GM18511 (cell line): Measurements from ENCODE around the gene UBLCP1.
A peak's percentile ranks its signal among the peaks of the same experiment; 100 is the strongest.
"Not testable (repeated sequence)": the region's sequence is repeated elsewhere in the genome, so short reads cannot be mapped to it uniquely, and the experiment has no call there.

ENCODE experiments used
- ATAC-seq: cut with Tn5 transposase; IDR thresholded peaks from one replicate; pipeline ENCODE4 v1.9.1; 2021; ENCODE audit warnings: mild to moderate bottlenecking, moderate library complexity; ENCODE audit not compliant: unreplicated experiment

UBLCP1 gene, protein sequence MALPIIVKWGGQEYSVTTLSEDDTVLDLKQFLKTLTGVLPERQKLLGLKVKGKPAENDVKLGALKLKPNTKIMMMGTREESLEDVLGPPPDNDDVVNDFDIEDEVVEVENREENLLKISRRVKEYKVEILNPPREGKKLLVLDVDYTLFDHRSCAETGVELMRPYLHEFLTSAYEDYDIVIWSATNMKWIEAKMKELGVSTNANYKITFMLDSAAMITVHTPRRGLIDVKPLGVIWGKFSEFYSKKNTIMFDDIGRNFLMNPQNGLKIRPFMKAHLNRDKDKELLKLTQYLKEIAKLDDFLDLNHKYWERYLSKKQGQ

DNA sequence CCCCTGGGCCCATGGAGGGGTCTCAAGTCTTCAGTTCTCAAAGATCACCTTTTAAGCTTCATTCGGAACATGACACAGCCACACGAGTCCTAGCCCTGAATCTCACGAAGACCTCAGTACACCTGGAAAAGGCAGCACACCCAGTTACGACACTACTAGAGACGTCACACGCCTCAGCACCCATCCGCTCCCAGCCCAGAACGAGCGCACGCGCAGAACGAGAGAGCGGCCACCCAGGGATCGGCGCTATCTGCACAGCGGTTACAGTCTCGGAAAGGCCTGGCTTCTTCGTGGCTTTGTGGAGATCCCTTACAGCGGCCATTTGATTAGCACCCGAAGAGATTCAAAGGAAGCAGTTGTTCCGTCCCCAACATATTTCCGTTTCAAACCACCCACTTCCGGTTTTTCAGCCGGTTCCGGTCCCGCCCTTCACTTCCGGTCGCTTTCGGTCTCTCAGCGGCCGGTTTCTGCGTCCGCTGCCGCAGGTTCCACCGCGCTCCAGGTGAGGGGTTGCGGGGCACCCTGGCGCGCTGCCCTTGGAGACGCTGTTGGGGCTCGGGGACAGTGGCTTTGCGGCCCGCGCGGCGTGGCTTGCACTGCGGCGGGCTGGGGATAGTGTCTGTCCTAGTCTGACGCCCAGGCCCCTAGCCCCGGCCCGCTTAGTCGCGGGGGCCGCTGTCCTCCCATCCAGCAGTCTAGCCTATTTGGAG, at the start of gene UBLCP1:
Gene UBLCP1 (plus strand): TSS at position 432 of the 710 bp plus-strand sequence. CDS start 5,626 bp downstream, outside the sequence.
- ATAC-seq: peak; percentile 95

DNA sequence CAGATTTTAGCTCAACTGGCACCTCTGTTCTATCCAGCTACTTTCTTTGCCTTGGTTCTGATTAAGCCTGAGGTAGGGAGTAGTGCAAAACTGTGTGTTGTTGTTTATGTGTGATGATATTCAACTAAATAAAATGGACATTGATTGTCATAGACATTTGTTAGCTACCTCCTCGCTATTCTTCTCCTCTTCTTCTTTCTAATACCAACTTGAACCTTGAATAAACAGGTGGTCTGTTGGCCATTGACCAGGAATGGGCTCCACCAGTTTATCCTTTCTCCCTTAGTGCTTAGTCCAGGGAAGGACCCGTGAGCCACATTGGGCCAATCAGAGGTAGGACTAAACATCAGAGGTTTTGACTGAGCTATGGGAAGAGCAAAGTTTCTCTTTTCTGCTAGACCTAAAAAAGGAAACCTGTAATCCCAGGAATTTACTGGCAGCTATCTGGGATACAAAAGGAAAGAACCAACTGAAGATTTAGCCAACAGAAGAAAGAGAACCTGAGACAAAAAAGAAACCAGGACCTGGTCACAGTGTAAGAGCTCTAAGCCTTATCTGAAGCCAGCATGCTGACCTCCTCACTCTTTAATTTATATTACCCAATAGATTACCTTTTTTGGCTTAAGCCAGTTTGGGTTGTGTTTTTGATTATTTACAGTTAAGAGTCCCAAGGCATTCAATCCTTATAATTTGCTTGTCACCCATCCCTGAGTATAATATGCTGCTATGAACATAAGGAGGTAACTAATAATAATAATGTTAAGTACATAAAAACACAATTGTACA, 48.4 kb upstream of the UBLCP1 start:
- no peak for ATAC-seq

DNA sequence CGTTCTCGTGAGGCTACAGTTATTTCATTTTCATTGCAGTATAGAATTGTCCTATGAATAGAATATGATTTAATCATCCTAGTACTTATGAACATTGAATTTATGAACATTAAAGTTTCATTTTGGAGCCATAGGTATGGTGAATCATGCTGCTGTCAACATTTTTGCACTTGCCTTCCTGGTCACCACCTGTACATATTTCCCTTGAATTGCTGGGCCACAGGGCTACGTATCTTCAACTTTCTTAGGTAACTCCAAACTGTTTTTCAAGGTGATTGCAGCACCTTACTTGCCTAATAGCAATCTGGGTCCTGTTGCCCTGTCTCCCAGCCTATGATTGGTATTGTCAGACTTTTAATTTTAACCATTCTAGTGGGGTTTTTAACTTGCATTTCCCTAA, 47.2 kb upstream of the UBLCP1 start:
- no peak for ATAC-seq

DNA sequence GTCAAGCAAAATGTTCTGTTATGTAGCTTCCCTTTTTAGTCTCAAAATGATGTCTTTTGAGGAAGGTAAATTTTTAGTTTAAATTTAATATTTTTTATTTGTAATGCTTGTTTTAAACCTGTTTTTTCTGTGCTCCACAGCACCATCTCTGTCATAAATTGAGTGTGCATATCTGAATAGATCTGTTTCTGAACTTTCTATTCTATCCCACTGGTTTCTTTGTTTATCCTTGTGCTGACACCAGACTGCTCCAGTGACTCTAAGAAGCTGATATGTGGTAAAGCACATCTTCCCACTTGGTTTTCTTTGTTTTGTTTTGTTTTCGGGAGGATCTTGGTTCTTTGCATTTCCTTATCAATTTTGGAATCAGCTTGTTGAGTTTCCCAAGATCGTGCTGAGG, 46.6 kb upstream of the UBLCP1 start:
- no peak for ATAC-seq

DNA sequence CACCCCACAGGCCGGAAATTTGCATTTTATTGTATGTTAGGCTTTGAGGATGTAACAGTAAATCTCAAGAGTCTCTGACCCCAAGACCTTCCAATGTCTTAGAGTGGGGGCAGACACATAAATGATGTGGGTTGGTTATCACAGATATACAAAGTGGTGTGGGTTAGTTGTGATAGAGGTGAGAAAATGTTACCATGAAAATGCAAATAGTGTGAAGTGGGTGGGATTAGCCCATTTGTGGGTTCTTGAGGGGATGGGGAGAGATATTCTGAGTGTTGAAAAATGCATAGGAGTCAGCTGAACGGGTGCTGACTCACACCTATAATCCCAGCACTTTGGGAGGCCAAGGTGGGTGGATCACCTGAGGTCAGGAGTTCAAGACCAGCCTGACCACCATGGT, 45.9 kb upstream of the UBLCP1 start:
- ATAC-seq: no peak

DNA sequence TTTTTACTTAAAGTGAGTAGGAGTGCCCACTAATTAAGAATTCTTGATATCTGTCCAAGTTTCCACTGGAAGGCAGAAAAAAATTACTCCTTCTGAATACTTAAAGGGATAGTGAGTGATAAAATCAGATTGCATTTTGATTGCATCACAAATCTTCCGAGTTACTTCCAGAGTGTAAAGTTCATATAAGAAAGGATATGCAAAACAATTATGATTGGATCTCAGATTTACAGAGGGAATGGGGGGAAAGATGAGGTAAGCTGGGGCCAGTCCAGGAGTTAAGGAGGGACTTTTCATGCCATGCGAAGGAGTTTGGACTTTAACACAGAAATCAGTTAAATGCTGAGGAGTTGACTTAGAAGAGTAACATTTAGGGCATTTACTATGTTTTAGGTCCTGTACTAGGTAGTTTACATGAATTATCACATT, 44.5 kb upstream of the UBLCP1 start:
- ATAC-seq: no peak

DNA sequence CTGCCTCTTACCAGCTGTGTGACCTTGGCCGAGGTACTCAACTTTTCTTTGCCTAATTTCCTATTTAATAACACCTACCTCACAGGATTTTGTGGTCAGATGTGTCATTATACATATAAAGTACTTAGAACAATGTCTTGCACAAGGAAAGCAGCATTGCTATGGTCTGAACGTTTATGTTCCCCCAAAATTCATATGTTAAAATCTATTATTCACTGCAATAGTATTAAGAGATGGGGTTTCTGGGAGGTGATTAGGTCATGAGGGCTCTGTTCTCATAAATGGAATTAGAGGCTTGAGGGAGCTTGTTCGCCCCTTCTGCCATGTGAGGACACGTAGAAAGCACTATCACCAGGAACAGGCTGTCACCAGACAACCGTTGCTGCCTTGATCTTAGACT, 42.9 kb upstream of the UBLCP1 start:
- no peak for ATAC-seq

DNA sequence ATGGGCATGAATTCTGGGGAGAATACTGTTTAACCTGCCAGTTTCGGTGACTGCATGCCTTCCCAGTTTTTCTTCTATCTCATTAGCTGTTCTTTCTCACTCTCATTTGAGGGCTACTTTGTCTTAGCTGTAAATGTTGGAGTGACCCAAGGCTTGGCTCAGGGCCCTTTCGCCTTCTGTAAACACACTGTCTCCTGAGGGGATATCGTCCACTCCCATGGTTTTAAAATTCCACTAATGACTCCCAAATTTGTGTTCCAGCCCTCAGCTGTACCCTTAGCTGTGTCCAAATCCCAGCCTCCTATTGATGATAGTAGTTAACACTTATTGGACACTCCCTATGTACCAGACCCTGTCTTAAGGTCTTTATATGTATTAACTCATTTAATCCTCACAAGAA, 39.6 kb upstream of the UBLCP1 start:
- no peak for ATAC-seq

DNA sequence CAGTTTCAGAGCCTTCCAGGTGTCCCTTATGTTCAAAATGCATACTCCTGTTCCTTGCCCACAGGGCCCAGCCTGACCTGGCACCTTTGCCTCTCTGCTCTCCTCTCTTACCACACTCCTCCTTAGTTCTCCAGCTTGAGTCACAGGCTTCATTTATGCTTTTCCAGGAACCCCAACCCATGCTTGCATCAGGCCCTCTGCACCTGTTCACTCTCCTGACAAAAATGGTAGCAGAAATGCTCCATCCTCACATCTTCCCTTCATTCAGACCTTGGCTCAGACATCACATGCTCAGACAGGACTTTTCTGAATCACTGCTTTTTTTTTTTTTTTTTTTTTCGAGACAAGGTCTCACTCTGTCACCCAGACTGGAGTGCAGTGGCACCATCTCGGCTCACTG, 38.6 kb upstream of the UBLCP1 start:
- ATAC-seq: no peak

DNA sequence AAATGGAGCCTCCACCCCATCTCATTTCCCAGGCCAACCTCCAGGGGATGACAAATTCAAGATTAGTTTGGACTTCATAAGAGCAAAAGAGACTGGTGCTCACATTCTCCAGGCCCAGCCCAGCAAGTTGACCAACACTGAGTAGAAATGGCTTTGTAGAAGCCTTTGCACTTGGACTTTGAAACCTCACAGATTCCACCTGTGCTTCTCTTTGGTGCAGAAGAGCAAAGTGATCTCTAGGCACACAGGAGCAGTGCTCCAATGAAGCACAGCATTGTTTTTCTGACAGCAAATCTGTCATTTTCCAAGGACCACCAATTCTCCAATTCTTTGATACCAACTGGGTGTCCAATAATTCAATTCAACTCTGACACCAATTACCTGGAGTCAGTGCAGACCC, 36.6 kb upstream of the UBLCP1 start:
- no peak for ATAC-seq

DNA sequence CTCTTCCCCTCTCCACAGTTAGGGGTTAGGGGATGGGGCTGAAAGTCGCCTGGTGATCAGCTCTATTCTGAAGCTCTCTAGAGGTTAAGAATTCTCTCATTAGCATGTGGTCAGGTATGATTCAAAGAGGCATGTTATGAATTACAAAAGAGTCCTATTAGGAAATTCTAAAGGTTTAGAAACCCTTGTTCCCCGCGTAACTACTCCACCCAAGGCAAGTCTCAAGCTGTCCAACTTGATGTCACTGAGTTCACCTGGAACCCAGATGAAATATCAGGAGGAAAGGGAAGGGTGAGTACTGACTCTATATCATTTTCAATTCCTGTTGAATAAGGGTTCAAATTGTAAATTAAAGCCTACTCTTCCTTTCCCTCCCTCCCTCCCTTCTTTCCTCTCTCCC, 35.6 kb upstream of the UBLCP1 start:
- no peak for ATAC-seq

DNA sequence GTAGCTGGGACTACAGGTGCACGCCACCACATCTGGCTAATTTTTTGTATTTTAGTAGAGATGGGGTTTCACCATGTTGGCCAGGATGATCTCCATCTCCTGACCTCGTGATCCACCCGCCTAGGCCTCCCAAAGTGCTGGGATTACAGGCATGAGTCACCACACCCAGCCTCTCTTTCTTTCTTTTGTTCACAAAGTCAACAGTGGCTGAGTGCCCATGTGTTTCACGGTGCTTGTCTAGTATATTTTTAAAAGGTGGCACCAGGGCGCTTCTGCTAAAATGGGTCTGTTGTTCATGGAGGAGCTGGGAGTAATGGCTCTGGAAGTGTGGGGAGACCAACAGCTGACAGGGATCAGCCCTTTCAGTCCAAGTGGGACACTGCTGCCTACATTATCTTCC, 35.0 kb upstream of the UBLCP1 start:
- not testable (repeated sequence) for ATAC-seq

DNA sequence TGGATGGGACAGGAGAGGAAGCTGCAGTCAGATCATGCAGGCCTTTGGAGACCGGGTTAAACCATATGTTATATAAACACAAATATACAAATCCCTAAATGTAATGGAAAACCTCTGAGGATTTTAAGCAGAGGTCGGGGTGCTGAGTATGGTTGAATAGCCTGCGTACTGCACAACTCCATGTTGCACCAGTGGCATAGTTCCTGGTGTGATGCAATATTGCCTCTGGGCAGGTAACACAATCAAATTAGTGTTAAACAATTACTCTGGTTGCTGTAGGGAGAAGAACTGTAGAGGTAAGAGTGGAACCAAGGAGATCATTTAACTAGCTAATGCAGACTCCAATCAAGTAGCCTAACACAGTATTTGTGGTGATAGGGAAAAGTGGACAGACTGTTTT, 32.4 kb upstream of the UBLCP1 start:
- ATAC-seq: no peak

DNA sequence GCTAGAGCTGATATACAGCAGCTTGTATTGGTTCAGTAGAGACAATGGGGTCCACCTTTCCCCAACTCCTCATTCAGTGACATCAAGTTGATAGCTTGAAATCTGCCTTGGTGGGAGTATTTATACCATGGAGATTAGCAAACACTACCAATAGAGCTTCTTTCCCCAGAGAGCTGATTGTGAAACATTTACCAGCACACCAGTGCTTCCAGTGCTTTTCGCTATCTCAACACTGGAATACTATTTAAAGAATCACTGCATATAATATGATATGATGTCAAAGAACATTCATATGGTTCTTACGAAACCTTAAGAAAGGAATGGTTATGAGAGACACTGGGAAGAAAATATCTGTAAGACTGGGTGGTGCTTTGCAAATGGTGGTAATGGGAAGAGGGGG, 31.9 kb upstream of the UBLCP1 start:
- ATAC-seq: no peak

DNA sequence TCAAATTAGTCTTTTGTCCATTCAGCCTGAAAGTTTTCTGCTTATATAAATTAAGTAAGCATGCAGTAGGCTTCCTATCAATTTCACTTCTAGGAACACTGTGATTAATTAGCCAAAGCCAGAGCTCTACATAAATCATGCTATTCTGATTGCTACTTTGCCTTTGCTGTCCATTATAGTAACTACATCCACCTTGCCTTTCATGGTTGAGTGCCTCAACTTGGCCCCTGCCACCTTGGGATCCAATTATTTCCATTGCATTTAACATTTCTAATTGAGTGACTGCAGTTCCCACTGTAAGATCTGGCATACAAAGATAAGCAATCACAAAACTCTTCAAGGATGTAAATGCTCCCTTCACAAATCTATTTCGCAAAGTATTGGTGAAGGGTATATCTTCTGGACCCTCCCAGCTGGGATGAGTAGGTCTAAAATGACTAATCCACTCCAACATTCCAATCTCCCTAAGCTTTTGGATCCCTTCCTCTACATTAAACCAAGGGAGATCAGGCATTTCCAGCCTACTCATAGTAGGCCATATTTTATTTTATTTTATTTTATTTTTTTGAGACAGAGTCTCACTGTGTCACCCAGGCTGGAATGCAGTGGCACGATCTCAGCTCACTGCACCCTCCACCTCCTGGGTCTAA, 27.1 kb upstream of the UBLCP1 start:
- not testable (repeated sequence) for ATAC-seq

DNA sequence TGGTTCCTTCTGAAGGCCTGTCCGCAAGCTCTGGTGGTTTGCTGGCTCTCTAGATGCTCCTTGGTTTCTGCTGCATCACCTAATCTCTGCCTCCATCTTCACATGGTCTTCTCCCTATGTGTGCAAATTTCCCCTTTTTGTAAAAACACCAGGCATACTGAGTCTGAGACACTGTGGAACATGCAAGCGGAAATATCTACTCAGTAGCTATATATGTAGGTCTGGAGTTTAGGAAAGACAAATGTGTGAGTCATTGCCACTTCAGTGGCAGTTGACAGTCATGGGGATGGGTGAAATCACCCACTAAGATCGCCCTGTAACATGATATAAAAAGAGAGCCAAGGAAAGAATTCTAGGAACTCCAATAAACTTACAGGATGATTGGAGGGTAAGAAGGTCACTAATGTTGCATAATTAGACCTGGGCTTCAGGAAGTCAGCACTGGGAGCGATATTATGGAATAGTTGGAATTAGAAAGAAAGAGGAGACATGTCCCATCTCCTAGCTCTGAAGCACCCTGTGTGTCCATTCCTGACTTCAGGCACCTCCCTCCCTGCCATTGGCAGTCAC, 22.7 kb upstream of the UBLCP1 start:
- ATAC-seq: no peak

DNA sequence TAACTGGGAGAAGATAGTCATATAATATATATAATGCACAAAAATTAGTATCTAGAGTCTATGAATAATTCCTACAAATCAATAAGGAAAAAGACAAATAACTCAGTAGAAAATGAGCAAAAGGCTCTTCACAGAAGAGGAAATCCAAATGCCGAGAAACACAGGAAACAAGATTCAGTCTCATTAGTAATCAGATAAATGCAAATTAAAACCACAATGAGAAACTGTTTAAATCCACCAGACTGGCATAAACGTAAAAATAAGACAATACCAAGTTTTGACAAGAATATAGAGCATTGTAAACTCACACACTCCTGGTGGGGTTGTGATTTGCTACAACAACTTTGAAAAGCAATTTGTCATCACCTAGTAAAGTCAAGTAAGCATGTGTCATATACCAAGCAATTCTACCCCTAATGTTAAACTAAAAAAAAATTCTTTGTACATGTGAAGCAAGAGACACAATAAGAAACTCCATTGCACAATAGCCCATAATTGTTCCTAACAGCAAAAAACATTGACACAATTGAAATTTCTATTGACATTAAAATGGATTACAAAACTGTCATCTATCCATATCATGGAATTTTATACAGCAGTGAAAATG, 21.0 kb upstream of the UBLCP1 start:
- ATAC-seq: no peak

DNA sequence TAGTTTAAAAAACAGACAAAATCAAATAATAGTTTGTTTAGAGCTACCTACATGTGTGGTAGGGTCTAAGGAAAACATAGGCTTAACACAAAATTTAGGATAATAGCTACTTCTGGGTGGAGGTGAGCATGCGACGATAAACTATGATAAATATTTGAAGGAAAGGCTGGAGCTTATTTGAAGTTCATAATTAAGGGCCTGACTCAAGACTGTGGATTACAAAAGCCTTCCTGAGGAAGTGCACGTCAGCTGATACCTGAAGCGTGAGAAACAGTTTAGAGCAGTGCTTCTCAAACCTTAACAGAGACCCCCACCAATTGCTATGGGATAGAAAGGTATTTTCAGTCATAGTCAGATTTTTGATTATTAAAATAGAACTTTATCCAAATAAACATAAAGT, 20.4 kb upstream of the UBLCP1 start:
- no peak for ATAC-seq

DNA sequence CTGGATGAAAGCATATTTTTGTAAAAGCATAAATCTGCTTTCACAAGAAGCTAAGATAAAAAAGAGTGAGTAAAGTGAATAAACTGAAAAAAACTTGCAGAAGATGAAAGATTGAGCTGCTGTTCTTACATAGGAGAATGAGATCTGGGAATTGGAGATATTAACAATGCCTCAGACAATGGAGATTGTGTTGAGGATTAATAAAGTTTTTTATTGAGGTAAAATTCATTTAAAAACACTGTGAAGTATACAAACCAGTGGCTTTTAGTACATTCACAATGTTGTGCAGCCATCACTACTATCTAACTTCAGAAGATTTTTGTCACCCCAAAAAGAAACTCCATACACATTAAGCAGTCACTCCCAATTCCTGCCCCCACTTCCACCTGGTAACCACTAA, 19.7 kb upstream of the UBLCP1 start:
- ATAC-seq: no peak

DNA sequence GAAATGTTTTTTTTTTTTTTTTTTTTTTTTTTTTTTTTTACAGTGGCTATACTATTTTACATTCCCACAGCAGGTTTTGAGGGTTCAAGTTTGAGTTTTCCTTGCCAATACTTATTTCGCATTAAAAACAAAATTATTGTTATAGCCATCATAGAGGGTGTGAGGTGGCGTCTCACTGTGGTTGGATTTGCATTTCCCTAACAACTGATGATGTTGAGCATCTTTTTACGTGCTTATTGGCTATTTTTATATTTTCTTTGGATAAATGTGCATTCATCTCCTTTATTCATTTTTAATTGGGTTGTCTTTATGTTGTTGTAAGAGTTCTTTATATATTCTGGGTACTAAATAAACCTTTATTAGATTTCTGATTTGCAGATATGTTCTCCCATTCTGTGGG, 18.9 kb upstream of the UBLCP1 start:
- no peak for ATAC-seq

DNA sequence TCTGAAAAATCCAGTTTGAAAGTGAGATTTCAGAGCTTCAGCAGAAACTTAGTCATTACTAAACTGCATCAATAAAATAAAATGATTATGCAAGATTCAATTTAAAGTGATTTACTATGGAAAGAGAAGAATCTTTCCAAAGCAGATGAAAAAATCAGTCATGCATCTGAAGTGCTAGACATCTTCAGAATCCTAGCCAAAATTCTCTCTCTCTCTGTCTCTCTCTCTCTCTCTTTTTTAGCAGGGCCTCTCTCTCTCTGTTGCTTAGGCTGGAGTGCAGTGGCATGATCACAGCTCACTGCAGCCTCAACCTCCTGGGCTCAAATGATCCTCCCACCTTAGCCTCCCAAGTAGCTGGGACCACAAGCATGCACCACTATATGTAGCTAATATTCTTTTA, 18.2 kb upstream of the UBLCP1 start:
- no peak for ATAC-seq
